HG03521 (cell line): ENCODE results near the gene PODXL.
"Not testable (repeated sequence)": the region's sequence is repeated elsewhere in the genome, so short reads cannot be mapped to it uniquely, and the experiment has no call there.

Experiments
- ATAC-seq: cut with Tn5 transposase; IDR thresholded peaks from one replicate; pipeline ENCODE4 v1.9.1; 2021; ENCODE audit warnings: mild to moderate bottlenecking, moderate library complexity; ENCODE audit not compliant: unreplicated experiment

The PODXL gene

GRCh38 chr7:131538813-131539179 lies 17.6 kb downstream of the PODXL start:
- ATAC-seq: no peak

GRCh38 chr7:131538071-131538812 lies 18.2 kb downstream of the PODXL start:
- ATAC-seq: no peak

- no peak for ATAC-seq
These were observed 18.9 kb downstream of the PODXL start for GRCh38 chr7:131537571-131537978.

GRCh38 chr7:131536361-131536849 lies 20.0 kb downstream of the PODXL start:
- ATAC-seq: no peak

DNA sequence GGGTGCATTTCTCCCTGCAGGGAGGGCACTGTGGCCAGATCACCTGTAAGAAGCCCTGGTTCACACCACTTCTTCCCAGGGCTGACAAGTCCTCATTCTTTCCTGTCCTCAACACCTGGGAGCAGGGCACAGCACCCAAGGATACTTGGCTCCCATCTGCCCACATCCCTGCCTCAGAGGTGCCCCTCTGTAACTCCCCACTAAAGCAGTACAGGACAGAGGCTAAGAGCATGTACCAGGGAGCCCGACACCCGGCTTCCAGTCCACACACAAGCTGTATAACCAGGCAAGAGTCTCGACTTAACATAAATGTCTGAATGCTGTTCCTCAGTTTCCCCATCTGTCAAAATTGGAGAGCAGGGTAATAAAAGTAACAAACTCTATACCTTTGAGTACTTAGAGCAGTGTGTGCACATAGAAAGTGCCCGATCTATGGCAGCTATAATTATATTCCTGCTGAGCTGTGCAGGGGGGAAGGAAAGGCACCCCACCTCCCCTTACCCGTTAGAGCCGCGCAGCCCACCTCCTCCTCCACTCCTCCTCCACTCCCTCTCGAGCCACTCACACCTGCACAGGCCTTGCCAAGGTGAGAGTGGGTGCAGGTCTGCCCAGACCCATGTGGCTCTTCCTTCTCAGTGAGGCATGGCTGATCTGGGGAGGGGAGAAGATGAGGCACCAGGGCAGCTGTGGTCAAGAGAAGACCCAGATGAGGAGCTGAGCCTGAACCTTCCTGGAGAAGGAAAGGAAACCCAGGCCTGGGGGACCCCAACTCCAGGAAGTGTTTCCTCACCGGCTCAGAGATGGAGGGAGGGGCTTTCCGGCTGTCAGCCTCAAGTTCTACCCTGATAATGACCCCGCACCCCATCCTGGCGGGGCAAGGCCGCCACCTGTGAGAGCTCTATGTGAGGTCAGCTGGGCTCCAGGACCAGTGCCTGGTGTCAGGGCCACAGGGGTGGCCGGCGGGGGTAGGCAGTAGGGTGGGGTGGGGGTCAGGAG lies 22.6 kb downstream of the PODXL start:
- no peak for ATAC-seq

DNA sequence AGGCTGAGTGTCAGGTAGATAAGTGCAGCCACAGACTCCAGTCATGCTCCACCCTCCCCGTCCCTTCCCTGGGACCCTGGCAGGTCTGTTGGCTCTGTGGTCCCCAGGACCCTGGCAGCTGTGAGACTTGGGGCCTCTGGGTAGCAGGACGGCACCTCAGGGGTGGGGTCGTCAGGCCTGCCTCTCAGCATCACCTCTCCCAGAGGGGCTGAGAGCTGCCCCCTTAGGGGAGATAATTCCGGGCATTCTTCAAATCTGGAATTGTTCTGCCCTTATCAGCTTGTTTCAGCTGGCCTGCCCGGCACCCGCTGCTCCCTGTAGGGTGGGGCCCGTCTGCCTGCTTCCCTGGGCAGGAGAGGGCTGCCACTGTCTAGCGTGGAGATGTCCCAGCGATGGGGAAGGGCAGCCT lies 23.3 kb downstream of the PODXL start:
- ATAC-seq: no peak

DNA sequence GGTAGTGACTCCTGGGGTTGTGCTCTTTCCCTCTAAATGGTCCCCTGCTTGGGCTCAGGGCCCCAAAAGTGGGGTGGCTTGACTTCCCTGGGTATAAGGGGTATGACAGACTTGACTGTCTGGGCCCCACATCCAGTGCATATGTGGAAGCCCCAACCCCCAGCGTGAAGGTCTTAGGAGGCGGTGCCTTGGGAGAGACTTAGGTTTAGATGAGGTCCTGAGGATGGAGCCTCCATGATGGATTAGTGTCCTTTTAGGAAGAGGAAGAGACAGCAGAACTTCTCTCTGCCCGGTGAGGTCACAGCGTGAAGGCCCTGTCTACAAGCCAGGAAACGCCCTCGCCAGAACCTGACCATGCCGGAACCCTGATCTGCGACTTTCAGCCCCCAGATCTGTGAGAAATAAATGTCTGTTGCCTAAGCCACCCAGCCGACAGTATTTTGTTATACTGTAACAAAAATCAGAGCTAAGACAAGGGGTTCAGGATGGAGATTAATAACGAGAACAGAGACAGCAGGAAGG lies 23.8 kb downstream of the PODXL start:
- no peak for ATAC-seq

DNA sequence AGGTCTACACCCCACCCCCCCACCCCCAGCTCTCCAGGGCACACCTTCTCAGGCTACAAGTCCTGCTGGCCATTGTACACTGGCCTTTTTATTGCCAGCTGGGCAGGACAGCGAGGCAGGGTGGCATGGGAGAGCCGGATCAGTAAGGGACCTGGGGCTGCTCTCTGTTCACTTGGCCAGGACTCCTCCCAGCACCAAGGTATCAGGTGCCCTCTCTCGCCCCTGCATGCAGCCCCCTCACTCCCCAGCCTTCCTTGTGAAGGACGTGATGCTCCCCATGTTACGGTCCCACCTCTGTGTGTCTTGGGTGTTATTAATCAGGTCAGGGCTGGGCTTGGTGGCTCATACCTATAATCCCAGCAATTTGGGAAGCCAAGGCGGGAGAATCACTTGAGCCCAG lies 26.3 kb downstream of the PODXL start:
- ATAC-seq: no peak

DNA sequence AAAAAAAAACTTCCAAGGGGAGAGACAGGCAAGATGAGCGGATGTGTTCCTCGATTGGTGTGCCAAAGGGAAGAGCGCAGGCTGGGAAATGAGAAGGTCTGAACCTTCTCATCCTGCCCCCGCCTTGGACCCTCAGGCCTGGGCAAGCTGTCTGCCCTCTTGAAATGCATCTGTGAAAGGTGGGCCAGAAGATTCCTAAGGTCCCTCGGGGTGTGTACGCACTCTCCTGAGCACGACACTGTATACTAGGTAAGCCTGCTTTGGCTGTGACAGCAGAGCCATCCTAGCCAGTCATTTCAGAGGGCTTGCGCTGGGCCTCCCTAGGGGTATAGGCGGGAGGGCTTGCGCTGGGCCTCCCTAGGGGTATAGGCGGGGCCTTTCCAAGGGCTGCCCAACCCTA lies 26.8 kb downstream of the PODXL start:
- no peak for ATAC-seq

- ATAC-seq: no peak
These were observed 27.2 kb downstream of the PODXL start for GRCh38 chr7:131529179-131529578.

- no peak for ATAC-seq
These were observed 29.0 kb downstream of the PODXL start for GRCh38 chr7:131527456-131527855.

GRCh38 chr7:131525820-131526219 lies 30.6 kb downstream of the PODXL start:
- no peak for ATAC-seq

DNA sequence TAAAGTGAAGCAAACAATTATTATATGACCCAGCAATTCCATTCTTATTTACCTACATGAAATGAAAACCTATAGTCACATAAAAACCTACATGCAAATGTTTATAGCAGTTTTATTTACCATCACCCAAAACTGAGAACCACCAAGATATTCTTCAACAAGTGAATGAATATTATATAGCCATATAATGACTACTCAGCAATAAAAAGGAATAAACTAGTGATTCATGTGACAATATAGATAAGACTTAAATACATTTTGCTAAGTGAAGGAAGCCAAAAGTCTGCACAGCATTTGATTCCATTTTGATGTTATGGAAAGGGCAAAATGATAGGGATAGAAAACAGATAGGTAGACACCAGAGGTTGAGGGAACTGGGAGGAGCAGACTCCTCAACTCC lies 31.7 kb downstream of the PODXL start:
- no peak for ATAC-seq

- no peak for ATAC-seq
These were observed 32.3 kb downstream of the PODXL start for GRCh38 chr7:131524115-131524514.

- no peak for ATAC-seq
These were observed 34.0 kb downstream of the PODXL start for GRCh38 chr7:131522325-131522930.

DNA sequence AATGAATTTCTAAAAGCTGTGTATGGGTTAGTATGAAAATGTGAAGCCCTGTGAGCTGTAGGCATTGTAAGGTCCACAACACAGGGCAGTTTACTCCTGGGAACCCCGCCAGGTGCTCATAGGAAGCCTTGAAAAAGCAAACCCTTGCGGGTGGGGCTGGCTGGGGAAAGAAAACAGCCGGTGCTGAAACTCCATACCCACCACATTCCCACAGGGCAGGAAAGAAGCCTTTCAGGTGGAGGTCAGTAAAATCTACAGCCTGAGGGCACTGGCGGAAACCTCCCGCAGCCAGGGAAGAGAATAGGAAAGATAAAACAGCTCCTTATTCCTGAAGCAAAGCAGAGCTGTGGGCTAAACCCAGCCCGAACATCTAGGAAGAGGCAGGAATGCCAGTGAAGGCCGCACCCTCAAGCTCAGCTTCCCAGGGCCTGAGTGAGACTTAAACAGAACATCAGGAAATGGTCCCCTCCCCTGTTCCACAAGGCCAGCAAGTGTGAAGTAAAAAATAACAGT lies 34.7 kb downstream of the PODXL start:
- ATAC-seq: no peak

DNA sequence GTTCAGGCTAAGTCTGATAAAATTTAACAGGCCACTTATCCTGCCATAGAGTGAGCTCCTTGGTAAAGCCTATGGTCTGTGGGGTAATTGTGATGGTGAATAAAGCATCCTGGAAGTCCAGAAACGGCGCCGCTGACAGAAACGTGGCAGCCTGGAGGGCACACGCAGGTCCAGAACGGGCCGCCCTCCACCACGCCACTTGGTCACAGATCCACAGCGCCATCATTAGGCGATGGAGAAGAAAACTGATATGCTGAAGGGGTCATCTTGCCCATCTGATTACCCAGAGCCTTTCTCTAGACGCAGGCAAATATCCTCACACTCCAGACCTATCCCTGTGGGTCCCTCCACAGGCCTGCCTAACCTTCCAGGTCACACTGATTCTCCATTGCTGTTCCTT lies 37.8 kb downstream of the PODXL start:
- no peak for ATAC-seq

GRCh38 chr7:131517218-131517923 lies 39.1 kb downstream of the PODXL start:
- no peak for ATAC-seq

DNA sequence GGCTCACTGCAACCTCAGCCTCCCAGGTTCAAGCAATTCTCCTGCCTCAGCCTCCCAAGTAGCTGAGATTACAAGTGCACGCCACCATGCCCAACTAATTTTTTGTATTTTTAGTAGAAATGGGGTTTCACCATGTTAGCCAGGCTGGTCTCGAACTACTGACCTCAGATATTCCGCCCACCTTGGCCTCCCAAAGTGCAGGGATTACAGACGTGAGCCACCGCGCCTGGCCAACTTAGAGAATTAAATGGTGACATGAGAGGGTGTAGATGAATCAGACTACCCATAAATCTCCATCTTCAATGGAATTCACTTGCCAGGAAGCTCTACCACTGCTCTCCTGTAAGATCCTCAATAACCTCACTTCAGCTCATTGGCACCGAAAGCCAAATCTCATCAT lies 41.0 kb downstream of the PODXL start:
- not testable (repeated sequence) for ATAC-seq
